ENCODE data around the gene CFAP45. TPM values are rescaled to one million over a fixed set of nuclear protein-coding genes. Genes with fewer than 3 reads are reported as not detected.

CFAP45 gene
- total and polyA plus RNA-seq, 9 of the 15 experiments (the other 6 are each of a cell fraction or from before 2014, with no cell fraction given), result 0.65 to 2.4 (median 1.5) TPM

GRCh38 chr1:159935719-159936272 is 35.8 kb upstream of the CFAP45 start (continued):
- TF ChIP-seq ASH1L (IDR thresholded peaks at IDR 0.05; ENCODE audit: borderline replicate concordance, low read depth, partially characterized antibody) (no peak), ZNF445 (CRISPR knock-in tag; IDR thresholded peaks at IDR 0.05; ENCODE audit: low read depth) (no peak), GATAD2A (IDR thresholded peaks at IDR 0.05) (no peak)

DNA sequence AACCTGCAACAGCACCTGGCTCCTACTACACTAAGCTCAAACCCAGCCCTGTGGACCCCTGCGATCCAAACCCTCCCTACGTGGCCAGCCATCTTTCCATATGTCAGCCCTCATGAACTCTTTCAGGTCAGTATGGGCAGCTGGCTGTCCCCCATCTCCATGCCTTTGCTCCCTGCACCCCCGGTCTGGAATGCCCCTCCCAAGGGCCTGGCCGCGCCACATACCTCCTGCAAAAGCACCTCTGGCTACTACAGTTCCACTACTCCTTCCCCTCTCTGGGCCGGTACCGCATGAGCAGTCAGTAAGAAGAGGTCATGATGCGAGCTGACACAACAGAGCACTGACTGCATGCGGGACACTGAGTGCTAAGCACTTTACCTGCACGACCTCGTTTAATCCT is 35.3 kb upstream of the CFAP45 start:
- H3K9me3 ChIP-seq (replicated peaks; ENCODE audit: control insufficient read depth, insufficient read depth, low read depth, low read length), result no peaks in the 10 kb centered on the region
- no peaks in the 10 kb centered on the region for H3K36me3 ChIP-seq (ENCODE audit: control insufficient read depth, insufficient read depth, low read length)
- no peak overlapping the region for H3K9ac ChIP-seq (ENCODE audit: insufficient read depth in 1 of 2, low read depth in 2 of 2, low read length in 2 of 2)
- no TSS peak for BruUV-seq (replicated peaks)
- H3K4me3 ChIP-seq, result no peak overlapping the region
- H3K79me2 ChIP-seq (ENCODE audit: control insufficient read depth, insufficient read depth, low read length), result no peaks in the 10 kb centered on the region
- in situ Hi-C loops (cut with MboI) (loop anchor here (5.0 kb wide), 1 partner anchor 72 kb away; no protein-coding TSS in a partner anchor), intact Hi-C loops (cut with micrococcal nuclease) (loop anchor here (5.0 kb wide), 2 partner anchors 138 to 147 kb away; partner anchors contain the start of gene KCNJ9)
- no peak overlapping the region for H2AFZ ChIP-seq (ENCODE audit: low read depth, low read length)
- no peak overlapping the region for H3K4me2 ChIP-seq (ENCODE audit: insufficient read depth, low read length)
- ChIA-PET POLR2A (interaction anchor here (0.7 to 1.7 kb wide), 2 partner anchors 10 to 71 kb away, joined by 5 read pairs; partner anchors contain the start of gene IGSF9), CTCF (ENCODE audit: low intra/inter-chr PET ratio) (interaction anchor here (6.5 kb wide), 1 partner anchor 71 kb away, joined by 75 read pairs; no protein-coding TSS in a partner anchor)
- no peak overlapping the region for H3K27ac ChIP-seq (ENCODE audit: extremely low read depth, low read depth, low read length)
- no peak for TF ChIP-seq TCF7 (IDR thresholded peaks at IDR 0.05; ENCODE audit: borderline replicate concordance)
- no peak for TF ChIP-seq NBN (IDR thresholded peaks at IDR 0.05; ENCODE audit: low read depth)
- TF ChIP-seq TAL1 (IDR thresholded peaks at IDR 0.05), result no peak
- no peak for TF ChIP-seq NUFIP1 (IDR thresholded peaks at IDR 0.05; ENCODE audit: partially characterized antibody)
- TF ChIP-seq ZNF589 (CRISPR knock-in tag; IDR thresholded peaks at IDR 0.05; ENCODE audit: low read depth), result no peak
- no peak for TF ChIP-seq JUNB (CRISPR knock-in tag; conservative IDR thresholded peaks at IDR 0.05)
- no peak for TF ChIP-seq CBX8 (IDR thresholded peaks at IDR 0.05; ENCODE audit: borderline replicate concordance, extremely low read depth, low read depth, low read length, poor library complexity, severe bottlenecking)
- H3K4me1 ChIP-seq (replicated peaks in 1 of 2; ENCODE audit: control insufficient read depth in 2 of 2, insufficient read depth in 2 of 2, low read length in 2 of 2), result peaks cover 4 to 25% of the 10 kb centered on the region in 2 experiments; a peak in 4 of 5 replicates
- peaks cover 11 to 58% of the 10 kb centered on the region in 2 experiments for H3K27me3 ChIP-seq (ENCODE audit: control insufficient read depth in 2 of 2, insufficient read depth in 2 of 2, low read length in 2 of 2)
- 14% methylated on average over 11 of the region's 11 CpGs for WGBS (ENCODE audit: insufficient coverage, low coverage, missing lambda C conversion rate)
- FAIRE-seq (no peak), DNase-seq (ENCODE audit: extremely low read depth in 1 of 4, low spot score in 3 of 4) (no peak), ATAC-seq (no peak)
- H3K9me1 ChIP-seq (ENCODE audit: control insufficient read depth, insufficient read depth, low read length), result no peaks in the 10 kb centered on the region
- peaks cover 3% of the 10 kb centered on the region; the same call in 1 of the 2 replicates for H4K20me1 ChIP-seq (replicated peaks; ENCODE audit: control insufficient read depth, insufficient read depth, low read length)

All from K562 (cell line).